Vagina (tissue), 2 donors: Measurements from ENCODE around the gene NRP1. TPM values are rescaled to one million over a fixed set of nuclear protein-coding genes. Genes with fewer than 3 reads are reported as not detected.

Experiments
- DNase-seq, 2 donors: peaks; one replicate each; pipeline ENCODE4 v3.0.0-alpha.2; 2017; ENCODE audit errors: extremely low spot score in 2 of 2
- H3K27ac ChIP-seq: fragments of 200-600 bp; sonication (generic); one replicate; pipeline ENCODE4 v1.5.1; 2019
- H3K27me3 ChIP-seq: fragments of 200-600 bp; sonication (generic); one replicate; pipeline ENCODE4 v1.5.1; 2019
- H3K36me3 ChIP-seq, 2 donors: fragments of 200-600 bp; sonication (generic); one replicate each; pipeline ENCODE4 v1.5.1; 2017 to 2019
- H3K4me1 ChIP-seq: fragments of 200-600 bp; sonication (generic); one replicate; pipeline ENCODE4 v1.5.1; 2019
- H3K4me3 ChIP-seq, 2 donors: fragments of 200-600 bp; sonication (generic); 1 replicate in 1 of 2; 2 replicates in 1 of 2; pipeline ENCODE4 v1.5.1; 2016 to 2019
- H3K9me3 ChIP-seq: fragments of 200-600 bp; sonication (generic); one replicate; pipeline ENCODE4 v1.5.1; 2019
- CTCF ChIP-seq, 3 experiments: fragments of 450-650 bp in 2 of 3; fragments of 200-600 bp in 1 of 3; sonication (generic) in 1 of 3; IDR thresholded peaks; one replicate each; pipeline ENCODE4 v1.5.1; 2017 to 2019; ENCODE audit warnings: antibody characterized with exemption in 3 of 3, mild to moderate bottlenecking in 2 of 3, moderate library complexity in 2 of 3
- POLR2A ChIP-seq, 2 donors: fragments of 450-650 bp; IDR thresholded peaks; one replicate each; pipeline ENCODE4 v1.6.1; 2017; ENCODE audit warnings: antibody characterized with exemption in 2 of 2, mild to moderate bottlenecking in 2 of 2, moderate library complexity in 2 of 2
- POLR2AphosphoS5 ChIP-seq, 2 donors: sonication (generic); formaldehyde crosslinking; IDR thresholded peaks; one replicate each; pipeline ENCODE4 v1.9.0; 2017; ENCODE audit warnings: antibody characterized with exemption in 2 of 2, mild to moderate bottlenecking in 2 of 2, low read depth in 1 of 2; ENCODE audit not compliant: insufficient read depth in 1 of 2
- intact Hi-C: fragments of 100-400 bp; cut with DNase I; formaldehyde crosslinking; loops from one replicate; pipeline ENCODE4 v1.15.1; 2023
- total RNA-seq: library from RNA; depleted of rRNA; stranded (reverse); fragments of >200 nt; gene quantifications from one replicate; pipeline ENCODE4 v1.2.3, GENCODE V29; 2016

Gene NRP1
- total RNA-seq, 1 donor from 2014 or later = 52.5 TPM

- Histone ChIP-seq H3K27me3 (no peaks in the 10 kb centered on the region), H3K9me3 (no peaks in the 10 kb centered on the region), H3K36me3 (no peaks in the 10 kb centered on the region), H3K27ac (no peak overlapping the region), H3K4me1 (peaks cover 16% of the 10 kb centered on the region), H3K4me3 (no peak overlapping the region)
- no peak for DNase-seq
- intact Hi-C loops = no loop called here
- TF ChIP-seq POLR2A (IDR thresholded peaks at IDR 0.05) = no peak
- no peak for TF ChIP-seq CTCF (IDR thresholded peaks at IDR 0.05)
- no peak for TF ChIP-seq POLR2AphosphoS5 (IDR thresholded peaks at IDR 0.05; ENCODE audit: insufficient read depth in 1 of 2, low read depth in 1 of 2)
Observed at GRCh38 chr10:33233635-33234034, 100.8 kb downstream of the NRP1 start.

GRCh38 chr10:33233221-33233620 is 101.2 kb downstream of the NRP1 start:
- intact Hi-C loops = no loop called here
- H3K4me1 ChIP-seq = peaks cover 16% of the 10 kb centered on the region
- no peaks in the 10 kb centered on the region for H3K9me3 ChIP-seq
- H3K36me3 ChIP-seq = no peaks in the 10 kb centered on the region
- H3K4me3 ChIP-seq = no peak overlapping the region
- DNase-seq = no peak
- TF ChIP-seq POLR2A (IDR thresholded peaks at IDR 0.05) = no peak
- TF ChIP-seq POLR2AphosphoS5 (IDR thresholded peaks at IDR 0.05; ENCODE audit: insufficient read depth in 1 of 2, low read depth in 1 of 2) = no peak
- TF ChIP-seq CTCF (IDR thresholded peaks at IDR 0.05) = no peak
- H3K27ac ChIP-seq = no peak overlapping the region
- H3K27me3 ChIP-seq = no peaks in the 10 kb centered on the region

GRCh38 chr10:33231621-33232350 is 102.7 kb downstream of the NRP1 start:
- intact Hi-C loops = no loop called here
- no peaks in the 10 kb centered on the region for H3K27me3 ChIP-seq
- H3K4me3 ChIP-seq = no peak overlapping the region
- no peaks in the 10 kb centered on the region for H3K36me3 ChIP-seq
- peaks cover 16% of the 10 kb centered on the region for H3K4me1 ChIP-seq
- H3K9me3 ChIP-seq = no peaks in the 10 kb centered on the region
- no peak for DNase-seq
- H3K27ac ChIP-seq = no peak overlapping the region
- TF ChIP-seq POLR2A (IDR thresholded peaks at IDR 0.05) (no peak), POLR2AphosphoS5 (IDR thresholded peaks at IDR 0.05; ENCODE audit: insufficient read depth in 1 of 2, low read depth in 1 of 2) (no peak), CTCF (IDR thresholded peaks at IDR 0.05) (no peak)

GRCh38 chr10:33229949-33230267 is 104.6 kb downstream of the NRP1 start:
- intact Hi-C loops = no loop called here
- Histone ChIP-seq H3K36me3 (no peaks in the 10 kb centered on the region), H3K4me1 (peaks cover 12% of the 10 kb centered on the region), H3K27ac (no peak overlapping the region), H3K9me3 (no peaks in the 10 kb centered on the region), H3K4me3 (no peak overlapping the region), H3K27me3 (no peaks in the 10 kb centered on the region)
- no peak for TF ChIP-seq POLR2AphosphoS5 (IDR thresholded peaks at IDR 0.05; ENCODE audit: insufficient read depth in 1 of 2, low read depth in 1 of 2)
- TF ChIP-seq POLR2A (IDR thresholded peaks at IDR 0.05) = no peak
- no peak for TF ChIP-seq CTCF (IDR thresholded peaks at IDR 0.05)
- no peak for DNase-seq

- no peak for DNase-seq
- no peak overlapping the region for H3K4me3 ChIP-seq
- TF ChIP-seq POLR2A (IDR thresholded peaks at IDR 0.05) (no peak), POLR2AphosphoS5 (IDR thresholded peaks at IDR 0.05; ENCODE audit: insufficient read depth in 1 of 2, low read depth in 1 of 2) (no peak), CTCF (IDR thresholded peaks at IDR 0.05) (no peak)
- H3K4me1 ChIP-seq = peaks cover 7% of the 10 kb centered on the region
- H3K27me3 ChIP-seq = no peaks in the 10 kb centered on the region
- H3K36me3 ChIP-seq = no peaks in the 10 kb centered on the region
- intact Hi-C loops = no loop called here
- no peaks in the 10 kb centered on the region for H3K9me3 ChIP-seq
- no peak overlapping the region for H3K27ac ChIP-seq
Observed at GRCh38 chr10:33229252-33229948, 105.1 kb downstream of the NRP1 start.
